Panc1 (cell line): ENCODE measurements around the gene CRYM. TPM values are rescaled to one million over a fixed set of nuclear protein-coding genes. Genes with fewer than 3 reads are reported as not detected.

Experiments
- ATAC-seq: fragments of 200-7000 bp; cut with Tn5 transposase; 2 replicates; pipeline ENCODE4 v1.9.1; 2020; ENCODE audit warnings: mild to moderate bottlenecking, moderate library complexity
- BruUV-seq: library from RNA; stranded (reverse); fragments of 400-500 nt; replicated peaks from 2 replicates; lab custom pipeline; 2021; lab: Mats Ljungman, UMichigan
- CTCF ChIA-PET: fragments of 300-600 bp; sonication (Branson Sonifier 250); formaldehyde crosslinking; loops from one replicate; lab custom pipeline; 2022; ENCODE audit warnings: antibody characterized with exemption; lab: Charles Lee
- POLR2A ChIA-PET: fragments of 300-600 bp; sonication (Branson Sonifier 250); formaldehyde crosslinking; loops from one replicate; lab custom pipeline; 2022; ENCODE audit warnings: antibody characterized with exemption; lab: Charles Lee
- DNase-seq: peaks from one replicate; pipeline ENCODE4 v3.0.0-alpha.2; 2010; ENCODE audit warnings: low read depth, low spot score
- H3K27ac ChIP-seq: 2 replicates; pipeline ENCODE4 v1.5.1; 2011; ENCODE audit warnings: mild to moderate bottlenecking, low read length, inconsistent platforms
- H3K27me3 ChIP-seq: fragments of 200-500 bp; sonication (Bioruptor generic); 2 replicates; pipeline ENCODE4 v1.6.0; 2014; ENCODE audit warnings: low read length, inconsistent platforms; ENCODE audit not compliant: control insufficient read depth, insufficient read depth
- H3K36me3 ChIP-seq: fragments of 200-500 bp; sonication (Bioruptor generic); 2 replicates; pipeline ENCODE4 v1.5.1; 2014; ENCODE audit warnings: inconsistent platforms, mild to moderate bottlenecking, low read length, moderate library complexity; ENCODE audit not compliant: control insufficient read depth, insufficient read depth
- H3K4me1 ChIP-seq: 2 replicates; pipeline ENCODE4 v1.5.1; 2011; ENCODE audit warnings: inconsistent platforms, mild to moderate bottlenecking, low read length, moderate library complexity; ENCODE audit not compliant: control insufficient read depth, insufficient read depth
- H3K4me3 ChIP-seq, 2 experiments: 2 replicates each; pipeline ENCODE4 v1.5.1; 2011 to 2012; ENCODE audit warnings: low read depth in 2 of 2, low read length in 2 of 2, mild to moderate bottlenecking in 2 of 2, inconsistent platforms in 1 of 2, moderate library complexity in 1 of 2
- H3K9me3 ChIP-seq: fragments of 200-500 bp; sonication (Bioruptor generic); 2 replicates; pipeline ENCODE4 v1.5.1; 2014; ENCODE audit warnings: low read depth, mild to moderate bottlenecking, inconsistent platforms, low read length, moderate library complexity; ENCODE audit not compliant: control insufficient read depth, insufficient read depth
- CTCF ChIP-seq: fragments of 450-650 bp; IDR thresholded peaks from 2 replicates; pipeline ENCODE4 v1.5.1; 2017; ENCODE audit warnings: mild to moderate bottlenecking
- POLR2AphosphoS5 ChIP-seq: IDR thresholded peaks from 2 replicates; pipeline ENCODE4 v1.6.1; 2012; ENCODE audit warnings: mild to moderate bottlenecking, low read depth, low read length, moderate library complexity
- REST ChIP-seq, 2 experiments: IDR thresholded peaks; 2 replicates each; pipeline ENCODE4 v1.6.1; 2011 to 2012; ENCODE audit warnings: low read depth in 2 of 2, control low read depth in 1 of 2, low read length in 1 of 2, mild to moderate bottlenecking in 1 of 2, moderate library complexity in 1 of 2; ENCODE audit not compliant: insufficient read depth in 1 of 2
- SIN3A ChIP-seq: IDR thresholded peaks from 2 replicates; pipeline ENCODE4 v1.6.1; 2012; ENCODE audit warnings: low read depth, mild to moderate bottlenecking, low read length, moderate library complexity, borderline replicate concordance; ENCODE audit not compliant: insufficient read depth
- TCF7L2 ChIP-seq: IDR thresholded peaks from 2 replicates; pipeline ENCODE4 v1.6.1; 2011; ENCODE audit warnings: mild to moderate bottlenecking, low read depth, low read length, inconsistent platforms
- in situ Hi-C: cut with HindIII; loops from 2 replicates; pipeline ENCODE4 v1.10.0; 2016; ENCODE audit warnings: low sequenced_read_pairs, low pct_unique_long_range_greater_than_20kb
- intact Hi-C: fragments of 100-400 bp; cut with micrococcal nuclease; formaldehyde crosslinking; loops from one replicate; pipeline ENCODE4 v1.10.0; 2022; ENCODE audit not compliant: unreplicated experiment
- total RNA-seq: library from RNA; stranded (reverse); gene quantifications from one replicate; pipeline ENCODE4 v1.2.1, GENCODE V29; 2021; ENCODE audit not compliant: unreplicated experiment

Gene CRYM
- total RNA-seq, 1 experiment from 2014 or later = 0.41 TPM

GRCh38 chr16:21214086-21214485 lies 64.0 kb downstream of the CRYM start:
- CTCF ChIA-PET = interaction anchor here (1.1 kb wide), 1 partner anchor 47 kb away, joined by 8 read pairs; no protein-coding TSS in a partner anchor
- TF ChIP-seq REST (IDR thresholded peaks at IDR 0.05; ENCODE audit: insufficient read depth in 1 of 2, low read depth in 2 of 2, low read length in 1 of 2) (no peak), SIN3A (no peak), TCF7L2 (no peak), POLR2AphosphoS5 (no peak), CTCF (no peak)
- Histone ChIP-seq H3K27me3 (no peaks in the 10 kb centered on the region; the same call in none of the 2 replicates), H3K4me1 (no peaks in the 10 kb centered on the region), H3K4me3 (no peak overlapping the region), H3K36me3 (no peaks in the 10 kb centered on the region), H3K27ac (no peak overlapping the region), H3K9me3 (no peaks in the 10 kb centered on the region)
- DNase-seq (no peak), ATAC-seq (no peak)
- intact Hi-C loops (no loop called here), in situ Hi-C loops (no loop called here)
- no TSS peak for BruUV-seq
- POLR2A ChIA-PET = no interaction called here

GRCh38 chr16:21211486-21211885 lies 66.6 kb downstream of the CRYM start, which contains the start of gene ZP2:
Gene ZP2 (minus strand): TSS chr16:21211574. CDS start chr16:21211547, 27 bp downstream.
- H3K4me3 ChIP-seq = no peak within 1 kb of the TSS
- no peaks in the 10 kb centered on the region for H3K36me3 ChIP-seq
- no peaks in the 10 kb centered on the region for H3K4me1 ChIP-seq
- ChIA-PET CTCF (no interaction called here), POLR2A (no interaction called here)
- intact Hi-C loops = no loop called here
- DNase-seq (no peak), ATAC-seq (no peak)
- BruUV-seq = no TSS peak
- H3K9me3 ChIP-seq = no peaks in the 10 kb centered on the region
- TF ChIP-seq CTCF (no peak), REST (IDR thresholded peaks at IDR 0.05; ENCODE audit: insufficient read depth in 1 of 2, low read depth in 2 of 2, low read length in 1 of 2) (no peak)
- in situ Hi-C loops = no loop called here
- H3K27me3 ChIP-seq = peaks cover 6% of the 10 kb centered on the region; the same call in 1 of the 2 replicates
- H3K27ac ChIP-seq = no peak within 1 kb of the TSS

Other genes starting within 250 kb of the CRYM start
- gene DNAH3, start 127.4 kb downstream of the CRYM start, total RNA-seq = 0.62 TPM
- 15.2 TPM for gene LDAF1, start 119.6 kb downstream of the CRYM start, total RNA-seq
- not detected for gene ZP2, start 66.7 kb downstream of the CRYM start, total RNA-seq
- gene ANKS4B, start 44.6 kb downstream of the CRYM start, total RNA-seq = not detected